ENCODE data around the gene WRAP73. TPM values are rescaled to one million over a fixed set of nuclear protein-coding genes. Genes with fewer than 3 reads are reported as not detected.

The WRAP73 gene
- total RNA-seq, 3 donors from 2014 or later, result 19.2 to 26.3 (median 21.0) TPM

DNA sequence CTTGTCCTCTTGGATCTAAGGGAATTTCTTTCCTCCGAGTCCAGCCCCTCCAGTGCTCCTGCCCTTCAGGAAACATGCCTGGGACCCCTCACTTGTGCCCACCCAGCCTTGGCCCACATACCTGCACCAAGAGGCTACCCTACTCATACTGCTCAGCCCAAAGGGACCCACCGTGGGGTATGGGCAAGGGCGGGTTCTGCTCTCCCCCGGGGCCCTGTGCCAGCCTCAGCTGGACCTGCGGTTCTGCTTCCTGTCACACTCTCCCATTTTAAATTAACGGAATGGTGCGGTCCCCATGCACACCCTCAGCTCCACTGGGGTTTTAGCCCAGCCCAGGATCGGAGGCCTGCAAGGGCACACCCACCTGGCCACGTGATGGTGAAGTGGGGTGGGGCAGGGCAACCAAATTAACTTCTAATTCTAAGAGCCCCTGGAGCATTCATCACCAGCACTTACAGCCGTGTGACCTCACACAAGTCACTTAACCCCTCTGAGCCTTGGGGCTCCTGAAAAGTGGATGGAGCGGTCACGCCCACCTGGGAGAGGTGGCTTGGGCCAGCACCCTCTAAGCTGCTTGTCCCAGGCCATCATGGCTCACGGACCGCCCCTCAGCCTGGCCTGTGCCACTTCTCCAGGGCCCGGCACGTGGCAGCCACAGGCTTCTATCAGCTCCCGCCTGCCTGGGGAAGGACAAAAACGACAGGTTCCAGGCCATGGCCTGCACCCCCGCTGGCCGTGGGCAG lies 30.8 kb upstream of the WRAP73 start:
- ATAC-seq, result no peak
- Histone ChIP-seq H3K4me1 (ENCODE audit: low read depth) (peaks cover 2% of the 10 kb centered on the region), H3K9me3 (no peaks in the 10 kb centered on the region), H3K36me3 (ENCODE audit: low read depth) (no peaks in the 10 kb centered on the region), H3K4me3 (no peak overlapping the region)
- DNase-seq, result peak in 1 of 3 donors; percentile 45
- TF ChIP-seq, protein P1, sequence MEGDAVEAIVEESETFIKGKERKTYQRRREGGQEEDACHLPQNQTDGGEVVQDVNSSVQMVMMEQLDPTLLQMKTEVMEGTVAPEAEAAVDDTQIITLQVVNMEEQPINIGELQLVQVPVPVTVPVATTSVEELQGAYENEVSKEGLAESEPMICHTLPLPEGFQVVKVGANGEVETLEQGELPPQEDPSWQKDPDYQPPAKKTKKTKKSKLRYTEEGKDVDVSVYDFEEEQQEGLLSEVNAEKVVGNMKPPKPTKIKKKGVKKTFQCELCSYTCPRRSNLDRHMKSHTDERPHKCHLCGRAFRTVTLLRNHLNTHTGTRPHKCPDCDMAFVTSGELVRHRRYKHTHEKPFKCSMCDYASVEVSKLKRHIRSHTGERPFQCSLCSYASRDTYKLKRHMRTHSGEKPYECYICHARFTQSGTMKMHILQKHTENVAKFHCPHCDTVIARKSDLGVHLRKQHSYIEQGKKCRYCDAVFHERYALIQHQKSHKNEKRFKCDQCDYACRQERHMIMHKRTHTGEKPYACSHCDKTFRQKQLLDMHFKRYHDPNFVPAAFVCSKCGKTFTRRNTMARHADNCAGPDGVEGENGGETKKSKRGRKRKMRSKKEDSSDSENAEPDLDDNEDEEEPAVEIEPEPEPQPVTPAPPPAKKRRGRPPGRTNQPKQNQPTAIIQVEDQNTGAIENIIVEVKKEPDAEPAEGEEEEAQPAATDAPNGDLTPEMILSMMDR (IDR thresholded peaks at IDR 0.05), result no peak
- intact Hi-C loops (cut with DNase I, micrococcal nuclease), result no loop called here

DNA sequence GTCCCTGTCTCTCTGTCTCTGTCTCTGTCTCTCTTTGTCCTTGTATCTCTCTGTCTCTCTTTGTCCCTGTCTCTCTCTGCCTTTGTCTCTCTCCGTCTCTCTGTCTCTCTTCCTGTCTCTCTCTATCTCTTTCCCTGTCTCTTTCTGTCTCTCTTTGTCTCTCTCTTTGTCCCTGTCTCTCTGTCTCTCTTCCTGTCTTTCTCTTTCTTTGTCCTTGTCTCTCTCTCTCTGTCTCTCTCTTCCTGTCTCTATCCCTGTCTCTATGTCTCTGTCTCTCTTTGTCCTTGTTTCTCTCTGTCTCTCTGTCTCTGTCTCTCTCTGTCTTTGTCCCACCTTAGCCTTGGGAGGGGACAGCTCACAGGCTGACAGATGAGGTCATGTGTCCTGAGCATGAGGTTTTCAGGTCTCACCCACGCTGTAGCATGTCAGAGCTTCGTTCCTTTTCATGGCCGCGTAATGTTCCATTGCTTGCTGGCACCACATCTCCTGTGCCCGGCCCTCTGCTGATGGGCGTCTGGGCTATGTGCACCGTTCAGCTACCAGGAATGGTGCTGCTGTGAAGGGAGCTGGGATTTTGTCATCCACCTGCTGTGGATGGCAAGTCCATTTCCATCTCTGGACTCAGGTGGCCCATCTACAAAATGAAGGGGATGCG lies 30.0 kb upstream of the WRAP73 start:
- peak in 1 of 3 donors; percentile 14 for DNase-seq
- Histone ChIP-seq H3K9me3 (no peaks in the 10 kb centered on the region), H3K36me3 (ENCODE audit: low read depth) (no peaks in the 10 kb centered on the region), H3K4me3 (no peak overlapping the region), H3K4me1 (ENCODE audit: low read depth) (peaks cover 2% of the 10 kb centered on the region)
- TF ChIP-seq, protein P1 (IDR thresholded peaks at IDR 0.05), result no peak
- ATAC-seq, result no peak
- intact Hi-C loops (cut with DNase I, micrococcal nuclease), result no loop called here

DNA sequence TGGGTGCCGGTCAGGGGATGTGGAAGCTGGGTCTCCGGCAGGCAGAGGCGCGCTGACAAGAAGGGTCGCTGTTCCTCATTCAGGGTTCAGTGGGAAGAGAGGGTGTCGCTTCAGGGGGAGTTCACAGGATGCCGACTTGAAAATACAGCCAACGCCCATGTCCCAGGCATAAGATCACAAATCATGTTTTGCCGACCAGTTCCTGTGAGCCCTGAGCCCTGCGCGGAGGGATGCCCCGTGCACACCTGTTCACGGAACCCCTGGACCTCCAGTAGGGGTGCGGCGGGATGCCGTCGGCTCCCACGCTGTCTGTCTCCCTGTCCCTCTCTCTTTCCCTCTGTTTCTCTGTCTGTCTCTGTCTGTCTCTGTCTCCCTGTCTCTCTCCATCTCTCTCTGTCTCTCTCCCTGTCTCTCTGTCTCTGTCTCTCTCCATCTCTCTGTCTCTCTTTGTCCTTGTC lies 29.2 kb upstream of the WRAP73 start:
- no peak for DNase-seq
- intact Hi-C loops (cut with DNase I, micrococcal nuclease), result no loop called here
- Histone ChIP-seq H3K4me1 (ENCODE audit: low read depth) (peaks cover 4% of the 10 kb centered on the region), H3K9me3 (no peaks in the 10 kb centered on the region), H3K4me3 (no peak overlapping the region), H3K36me3 (ENCODE audit: low read depth) (no peaks in the 10 kb centered on the region)
- ATAC-seq, result no peak
- TF ChIP-seq, protein P1 (IDR thresholded peaks at IDR 0.05), result no peak

DNA sequence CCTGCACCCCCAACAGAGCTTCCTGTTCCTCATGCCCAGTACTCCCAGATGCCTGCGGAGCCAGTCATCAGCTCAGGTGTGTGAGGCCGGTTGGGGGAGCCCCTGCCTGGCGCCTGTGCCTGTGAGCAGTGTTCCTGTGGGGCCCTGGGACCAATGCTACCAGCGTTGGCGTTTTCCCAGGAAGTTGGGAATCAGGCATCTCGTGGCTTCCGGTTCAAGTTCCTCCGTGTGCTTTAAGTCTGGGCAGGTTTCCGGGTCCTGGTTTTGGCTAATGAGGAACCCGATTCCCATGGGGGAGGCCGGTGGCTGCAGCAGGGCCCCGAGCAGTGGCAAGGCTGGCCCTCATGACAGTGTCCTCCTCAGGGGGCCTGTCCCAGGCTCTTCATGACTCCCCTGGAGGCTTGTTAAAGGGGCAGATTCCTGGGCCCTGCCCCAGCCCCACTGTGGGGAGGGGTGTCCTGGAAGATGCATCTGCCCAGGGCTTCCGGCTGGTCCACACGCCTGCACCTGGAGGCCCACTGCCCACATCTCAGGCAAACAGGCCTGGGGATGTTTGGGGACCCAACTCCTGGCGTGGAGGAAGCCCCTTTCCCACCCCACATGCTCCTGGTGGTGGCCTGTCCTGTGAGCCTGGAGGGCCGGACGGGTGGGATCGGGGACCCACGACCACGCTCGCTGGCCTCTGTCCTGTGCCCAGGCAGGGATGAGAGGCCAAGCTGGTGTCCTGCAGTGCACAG lies 28.6 kb upstream of the WRAP73 start:
- TF ChIP-seq, protein P1 (IDR thresholded peaks at IDR 0.05), result no peak
- intact Hi-C loops (cut with DNase I, micrococcal nuclease), result no loop called here
- H3K36me3 ChIP-seq (ENCODE audit: low read depth), result no peaks in the 10 kb centered on the region
- ATAC-seq (no peak), DNase-seq (peak in 1 of 3 donors; percentile 53)
- no peak overlapping the region for H3K4me3 ChIP-seq
- no peaks in the 10 kb centered on the region for H3K9me3 ChIP-seq
- peaks cover 4% of the 10 kb centered on the region for H3K4me1 ChIP-seq (ENCODE audit: low read depth)

DNA sequence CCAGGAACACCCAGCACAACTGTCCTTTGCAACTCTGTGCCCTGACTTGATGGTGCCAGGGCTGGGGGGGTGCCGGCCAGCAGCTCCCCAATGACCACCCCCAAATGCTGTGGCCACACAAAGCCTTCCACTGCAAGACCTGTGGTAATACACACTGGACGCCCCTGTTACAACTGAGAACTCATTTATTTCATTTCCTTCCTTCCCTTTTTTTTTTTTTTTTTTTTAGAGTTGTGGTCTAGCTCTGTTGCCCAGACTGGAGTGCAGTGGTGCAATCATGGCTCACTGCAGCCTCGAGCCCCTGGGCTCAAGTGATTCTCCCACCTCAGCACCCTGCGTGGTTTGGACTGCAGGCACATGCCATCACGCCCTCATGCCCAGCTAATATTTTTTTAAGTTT lies 27.6 kb upstream of the WRAP73 start:
- no peak for ATAC-seq
- peak in 1 of 3 donors; percentile 41 for DNase-seq
- peaks cover 4% of the 10 kb centered on the region for H3K4me1 ChIP-seq (ENCODE audit: low read depth)
- TF ChIP-seq, protein P1 (IDR thresholded peaks at IDR 0.05), result no peak
- no peaks in the 10 kb centered on the region for H3K9me3 ChIP-seq
- no peaks in the 10 kb centered on the region for H3K36me3 ChIP-seq (ENCODE audit: low read depth)
- H3K4me3 ChIP-seq, result no peak overlapping the region
- intact Hi-C loops (cut with DNase I, micrococcal nuclease), result no loop called here
